Breast epithelium (tissue), 3 donors: ENCODE data around the gene EIF4B.

Source experiments
- POLR2A ChIP-seq: fragments of 450-650 bp; IDR thresholded peaks from one replicate; pipeline ENCODE4 v1.6.1; 2016; ENCODE audit warnings: antibody characterized with exemption, mild to moderate bottlenecking, moderate library complexity
- TF ChIP-seq, protein P1 (sequence below), 3 donors: fragments of 450-650 bp; IDR thresholded peaks; one replicate each; pipeline ENCODE4 v1.5.1; 2016 to 2017; ENCODE audit warnings: antibody characterized with exemption in 3 of 3, mild to moderate bottlenecking in 3 of 3, moderate library complexity in 3 of 3

DNA sequence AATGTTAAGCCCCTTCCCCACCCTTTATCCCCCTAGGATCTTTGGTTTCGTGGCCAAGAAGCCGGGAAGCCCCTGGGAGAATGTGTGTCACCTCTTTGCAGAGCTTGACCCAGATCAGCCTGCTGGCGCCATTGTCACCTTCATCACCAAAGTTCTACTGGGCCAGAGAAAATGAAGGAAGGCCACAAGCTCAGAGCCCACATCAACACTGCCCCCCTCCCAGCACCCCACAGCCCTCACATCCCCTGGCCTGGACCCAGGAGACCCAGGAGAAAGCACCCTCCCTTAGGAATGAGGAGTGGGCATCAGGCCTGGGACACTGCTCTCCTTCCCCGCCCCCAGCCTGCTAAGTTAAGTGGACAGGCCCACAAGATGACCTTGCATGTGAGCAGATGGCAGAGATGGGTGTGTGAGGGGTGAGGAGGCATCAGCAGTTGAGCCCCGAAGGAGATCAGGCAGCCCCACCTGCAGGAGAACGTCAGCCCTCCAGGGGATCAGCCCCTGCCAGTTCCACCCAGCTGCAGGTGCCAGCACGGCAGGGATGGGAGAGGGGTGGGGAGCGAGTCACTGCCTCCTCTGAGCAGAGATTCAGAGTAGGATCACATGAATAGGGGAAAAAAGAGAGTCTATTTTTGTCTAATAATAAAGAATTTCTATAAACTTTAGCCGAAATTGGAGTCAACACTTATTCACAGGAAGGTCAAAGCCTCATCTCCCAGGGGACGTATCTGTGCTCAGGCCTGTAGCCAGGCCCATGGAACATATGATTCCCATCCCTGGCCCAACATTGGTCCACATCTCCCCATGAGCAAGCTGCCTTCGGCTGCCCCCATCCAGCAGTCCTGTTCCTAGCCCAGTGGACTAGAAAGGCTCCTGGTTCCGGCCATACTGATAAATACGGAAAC lies 57.7 kb downstream of the EIF4B start:
- TF ChIP-seq, protein P1, sequence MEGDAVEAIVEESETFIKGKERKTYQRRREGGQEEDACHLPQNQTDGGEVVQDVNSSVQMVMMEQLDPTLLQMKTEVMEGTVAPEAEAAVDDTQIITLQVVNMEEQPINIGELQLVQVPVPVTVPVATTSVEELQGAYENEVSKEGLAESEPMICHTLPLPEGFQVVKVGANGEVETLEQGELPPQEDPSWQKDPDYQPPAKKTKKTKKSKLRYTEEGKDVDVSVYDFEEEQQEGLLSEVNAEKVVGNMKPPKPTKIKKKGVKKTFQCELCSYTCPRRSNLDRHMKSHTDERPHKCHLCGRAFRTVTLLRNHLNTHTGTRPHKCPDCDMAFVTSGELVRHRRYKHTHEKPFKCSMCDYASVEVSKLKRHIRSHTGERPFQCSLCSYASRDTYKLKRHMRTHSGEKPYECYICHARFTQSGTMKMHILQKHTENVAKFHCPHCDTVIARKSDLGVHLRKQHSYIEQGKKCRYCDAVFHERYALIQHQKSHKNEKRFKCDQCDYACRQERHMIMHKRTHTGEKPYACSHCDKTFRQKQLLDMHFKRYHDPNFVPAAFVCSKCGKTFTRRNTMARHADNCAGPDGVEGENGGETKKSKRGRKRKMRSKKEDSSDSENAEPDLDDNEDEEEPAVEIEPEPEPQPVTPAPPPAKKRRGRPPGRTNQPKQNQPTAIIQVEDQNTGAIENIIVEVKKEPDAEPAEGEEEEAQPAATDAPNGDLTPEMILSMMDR (IDR thresholded peaks at IDR 0.05) = no peak
- no peak for TF ChIP-seq POLR2A
